GM12892 (cell line): ENCODE results near the gene PCBD2.

Source experiments
- POLR2A ChIP-seq: IDR thresholded peaks from 2 replicates; pipeline ENCODE4 v1.6.1; 2011; ENCODE audit warnings: low read depth, low read length, control low read depth
- POLR2AphosphoS5 ChIP-seq: IDR thresholded peaks from 2 replicates; pipeline ENCODE4 v1.6.1; 2011; ENCODE audit warnings: low read depth, low read length, control low read depth
- TAF1 ChIP-seq: IDR thresholded peaks from 2 replicates; pipeline ENCODE4 v1.6.1; 2011; ENCODE audit warnings: low read depth, mild to moderate bottlenecking, control low read depth, low read length, borderline replicate concordance

DNA sequence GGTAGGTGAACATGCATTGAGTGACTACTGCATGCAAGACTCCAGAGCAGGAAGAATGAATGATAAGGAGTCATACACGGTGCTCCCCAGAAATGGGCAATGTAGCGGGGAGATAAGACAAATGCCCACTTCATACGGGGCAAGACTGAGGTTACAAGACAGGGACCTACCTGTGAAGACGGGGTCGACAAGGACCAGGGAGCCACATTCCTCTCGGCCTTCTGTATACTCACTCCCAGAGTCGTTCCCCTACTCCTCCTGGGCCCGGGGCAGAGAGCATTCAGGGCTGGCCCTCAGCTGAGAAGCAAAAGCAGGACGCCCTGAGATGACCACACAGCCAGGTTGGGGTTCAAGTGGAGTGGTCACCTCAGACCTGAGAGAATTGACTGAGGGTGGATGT, 102.4 kb downstream of the PCBD2 start:
- TF ChIP-seq POLR2AphosphoS5 = no peak
- no peak for TF ChIP-seq POLR2A
- TF ChIP-seq TAF1 = no peak
